ENCODE measurements around the gene FBXO33. TPM values are rescaled to one million over a fixed set of nuclear protein-coding genes. Genes with fewer than 3 reads are reported as not detected.

FBXO33 gene
- total RNA-seq: 10 to 100 TPM; 17.5 to 19.9 TPM

GRCh38 chr14:39432179-39432618 lies at the start of gene FBXO33:
TSS of gene FBXO33 (minus strand) at chr14:39432433. CDS start at chr14:39432162, 271 bp downstream.
- Mint-ChIP-seq H3K4me3 (peak within 1 kb of the TSS; percentile 88), H3K4me1 (peaks cover 37% of the 10 kb centered on the region), H3K27ac (peak within 1 kb of the TSS; percentile 99), H3K36me3 (peaks cover 9% of the 10 kb centered on the region), H3K9me3 (ENCODE audit: low read depth) (no peaks in the 10 kb centered on the region), H3K27me3 (no peaks in the 10 kb centered on the region)
- ATAC-seq (peak; percentile 88), DNase-seq (peak; percentile 97)
- CTCF ChIA-PET: interaction anchor here (0.8 to 3.8 kb wide), 10 partner anchors 10 to 330 kb away, joined by 3 to 31 read pairs (median 3); partner anchors contain the start of gene TRAPPC6B

GRCh38 chr14:39474416-39474911 lies 42.2 kb upstream of the FBXO33 start:
- no peak overlapping the region for H3K4me3 Mint-ChIP-seq
- H3K4me1 Mint-ChIP-seq: peaks cover 4% of the 10 kb centered on the region
- no peaks in the 10 kb centered on the region for H3K9me3 Mint-ChIP-seq (ENCODE audit: low read depth)
- ATAC-seq: no peak
- no peaks in the 10 kb centered on the region for H3K36me3 Mint-ChIP-seq
- CTCF ChIA-PET: no interaction called here
- no peak overlapping the region for H3K27ac Mint-ChIP-seq
- no peaks in the 10 kb centered on the region for H3K27me3 Mint-ChIP-seq
- DNase-seq: no peak

GRCh38 chr14:39472078-39472477 lies 39.8 kb upstream of the FBXO33 start:
- Mint-ChIP-seq H3K4me1 (peaks cover 4% of the 10 kb centered on the region), H3K27ac (no peak overlapping the region), H3K27me3 (peaks cover 2% of the 10 kb centered on the region), H3K36me3 (no peaks in the 10 kb centered on the region), H3K9me3 (ENCODE audit: low read depth) (no peaks in the 10 kb centered on the region), H3K4me3 (no peak overlapping the region)
- ATAC-seq: no peak
- no peak for DNase-seq
- CTCF ChIA-PET: no interaction called here

- Mint-ChIP-seq H3K4me3 (no peak overlapping the region), H3K9me3 (ENCODE audit: low read depth) (no peaks in the 10 kb centered on the region)
- peak; percentile 60 for DNase-seq
Measured at GRCh38 chr14:39469094-39469710, 37.0 kb upstream of the FBXO33 start.

GRCh38 chr14:39467889-39468524 lies 35.8 kb upstream of the FBXO33 start:
- Mint-ChIP-seq H3K4me3 (no peak overlapping the region), H3K36me3 (no peaks in the 10 kb centered on the region), H3K4me1 (peaks cover 3% of the 10 kb centered on the region), H3K27ac (no peak overlapping the region), H3K27me3 (peaks cover 22% of the 10 kb centered on the region), H3K9me3 (ENCODE audit: low read depth) (no peaks in the 10 kb centered on the region)
- DNase-seq (peak; percentile 54), ATAC-seq (peak; percentile 64)
- CTCF ChIA-PET: interaction anchor here (1.1 kb wide), 1 partner anchor 20 kb away, joined by 3 read pairs; no protein-coding TSS in a partner anchor

More at GRCh38 chr14:39469094-39469710, 37.0 kb upstream of the FBXO33 start:
- peak; percentile 72 for ATAC-seq
- Mint-ChIP-seq H3K27ac (no peak overlapping the region), H3K27me3 (peaks cover 18% of the 10 kb centered on the region), H3K4me1 (peaks cover 3% of the 10 kb centered on the region), H3K36me3 (no peaks in the 10 kb centered on the region)
- CTCF ChIA-PET: interaction anchor here (0.7 to 1.1 kb wide), 2 partner anchors 21 to 237 kb away, joined by 3 to 5 read pairs; no protein-coding TSS in a partner anchor

GRCh38 chr14:39459795-39460478 lies 27.7 kb upstream of the FBXO33 start:
- no peak for ATAC-seq

GRCh38 chr14:39456702-39457250 lies 24.5 kb upstream of the FBXO33 start:
- Mint-ChIP-seq H3K27me3 (no peaks in the 10 kb centered on the region), H3K4me3 (no peak overlapping the region), H3K9me3 (ENCODE audit: low read depth) (no peaks in the 10 kb centered on the region), H3K27ac (no peak overlapping the region), H3K36me3 (peaks cover 2% of the 10 kb centered on the region), H3K4me1 (peaks cover 10% of the 10 kb centered on the region)
- ATAC-seq (no peak), DNase-seq (no peak)
- CTCF ChIA-PET: no interaction called here

More at GRCh38 chr14:39459795-39460478, 27.7 kb upstream of the FBXO33 start:
- Mint-ChIP-seq H3K27me3 (peaks cover 10% of the 10 kb centered on the region), H3K4me3 (no peak overlapping the region), H3K27ac (no peak overlapping the region), H3K9me3 (ENCODE audit: low read depth) (no peaks in the 10 kb centered on the region), H3K4me1 (peaks cover 4% of the 10 kb centered on the region), H3K36me3 (no peaks in the 10 kb centered on the region)
- no peak for DNase-seq
- CTCF ChIA-PET: no interaction called here

- H3K4me1 Mint-ChIP-seq: peaks cover 18% of the 10 kb centered on the region
- CTCF ChIA-PET: no interaction called here
- DNase-seq (no peak), ATAC-seq (no peak)
- no peaks in the 10 kb centered on the region for H3K9me3 Mint-ChIP-seq (ENCODE audit: low read depth)
- no peak overlapping the region for H3K27ac Mint-ChIP-seq
- H3K36me3 Mint-ChIP-seq: peaks cover 2% of the 10 kb centered on the region
- H3K27me3 Mint-ChIP-seq: no peaks in the 10 kb centered on the region
- no peak overlapping the region for H3K4me3 Mint-ChIP-seq
Measured at GRCh38 chr14:39454906-39455539, 22.8 kb upstream of the FBXO33 start.

- Mint-ChIP-seq H3K4me3 (no peak overlapping the region), H3K36me3 (peaks cover 4% of the 10 kb centered on the region), H3K9me3 (ENCODE audit: low read depth) (no peaks in the 10 kb centered on the region), H3K27ac (no peak overlapping the region), H3K27me3 (no peaks in the 10 kb centered on the region), H3K4me1 (peaks cover 30% of the 10 kb centered on the region)
- DNase-seq: no peak
- no peak for ATAC-seq
- CTCF ChIA-PET: no interaction called here
Measured at GRCh38 chr14:39452680-39453079, 20.4 kb upstream of the FBXO33 start.

- peak overlapping the region; percentile 34 for H3K4me3 Mint-ChIP-seq
Measured at GRCh38 chr14:39451811-39452210, 19.6 kb upstream of the FBXO33 start.

GRCh38 chr14:39447175-39447661 lies 15.0 kb upstream of the FBXO33 start:
- CTCF ChIA-PET: no interaction called here

More at GRCh38 chr14:39451811-39452210, 19.6 kb upstream of the FBXO33 start:
- no peaks in the 10 kb centered on the region for H3K27me3 Mint-ChIP-seq
- H3K9me3 Mint-ChIP-seq (ENCODE audit: low read depth): no peaks in the 10 kb centered on the region
- DNase-seq (no peak), ATAC-seq (peak; percentile 83)
- H3K27ac Mint-ChIP-seq: peak overlapping the region; percentile 59
- CTCF ChIA-PET: no interaction called here
- H3K4me1 Mint-ChIP-seq: peaks cover 36% of the 10 kb centered on the region
- peaks cover 4% of the 10 kb centered on the region for H3K36me3 Mint-ChIP-seq

GRCh38 chr14:39446131-39446744 lies 14.0 kb upstream of the FBXO33 start:
- ATAC-seq: peak; percentile 39
- Mint-ChIP-seq H3K27me3 (no peaks in the 10 kb centered on the region), H3K9me3 (ENCODE audit: low read depth) (no peaks in the 10 kb centered on the region), H3K27ac (no peak overlapping the region), H3K4me3 (no peak overlapping the region), H3K4me1 (peaks cover 30% of the 10 kb centered on the region), H3K36me3 (peaks cover 4% of the 10 kb centered on the region)
- CTCF ChIA-PET: no interaction called here
- no peak for DNase-seq

More at GRCh38 chr14:39447175-39447661, 15.0 kb upstream of the FBXO33 start:
- H3K4me3 Mint-ChIP-seq: no peak overlapping the region
- no peak overlapping the region for H3K27ac Mint-ChIP-seq
- H3K4me1 Mint-ChIP-seq: peaks cover 40% of the 10 kb centered on the region
- ATAC-seq (no peak), DNase-seq (no peak)
- H3K9me3 Mint-ChIP-seq (ENCODE audit: low read depth): no peaks in the 10 kb centered on the region
- no peaks in the 10 kb centered on the region for H3K27me3 Mint-ChIP-seq
- peaks cover 2% of the 10 kb centered on the region for H3K36me3 Mint-ChIP-seq
